H1 (cell line): ENCODE measurements around the gene SLC27A4.

Experiments
- FOSL1 ChIP-seq: IDR thresholded peaks from 2 replicates; pipeline ENCODE4 v1.6.1; 2011; ENCODE audit warnings: mild to moderate bottlenecking, low read depth, low read length, moderate library complexity; ENCODE audit not compliant: insufficient read depth
- JUN ChIP-seq: IDR thresholded peaks from 2 replicates; pipeline ENCODE4 v1.6.1; 2011; ENCODE audit warnings: low read depth, mild to moderate bottlenecking, improper control_type of control experiment, low read length
- SAP30 ChIP-seq: fragments of 300-600 bp; sonication (generic); IDR thresholded peaks from 2 replicates; pipeline ENCODE4 v1.7.1; 2012; ENCODE audit warnings: low read length, moderate library complexity, mild to moderate bottlenecking, inconsistent platforms; ENCODE audit not compliant: insufficient read depth, insufficient replicate concordance
- SP1 ChIP-seq: IDR thresholded peaks from 2 replicates; pipeline ENCODE4 v1.6.1; 2011; ENCODE audit warnings: low read depth, low read length
- USF2 ChIP-seq: IDR thresholded peaks from 2 replicates; pipeline ENCODE4 v1.6.1; 2011; ENCODE audit warnings: low read length, improper control_type of control experiment
- YY1 ChIP-seq: IDR thresholded peaks from 2 replicates; pipeline ENCODE4 v1.6.1; 2011; ENCODE audit warnings: low read depth, mild to moderate bottlenecking, low read length
- TF ChIP-seq, protein P1 (sequence below), 3 experiments: IDR thresholded peaks; 1 replicate in 2 of 3; 2 replicates in 1 of 3; pipeline versions ENCODE4 v1.5.1 to v1.6.1; 2011; ENCODE audit warnings: low read length in 3 of 3, mild to moderate bottlenecking in 3 of 3, inconsistent platforms in 2 of 3, low read depth in 1 of 3, moderate library complexity in 1 of 3; ENCODE audit not compliant: insufficient read depth in 1 of 3; ENCODE audit errors: control extremely low read depth in 1 of 3

DNA sequence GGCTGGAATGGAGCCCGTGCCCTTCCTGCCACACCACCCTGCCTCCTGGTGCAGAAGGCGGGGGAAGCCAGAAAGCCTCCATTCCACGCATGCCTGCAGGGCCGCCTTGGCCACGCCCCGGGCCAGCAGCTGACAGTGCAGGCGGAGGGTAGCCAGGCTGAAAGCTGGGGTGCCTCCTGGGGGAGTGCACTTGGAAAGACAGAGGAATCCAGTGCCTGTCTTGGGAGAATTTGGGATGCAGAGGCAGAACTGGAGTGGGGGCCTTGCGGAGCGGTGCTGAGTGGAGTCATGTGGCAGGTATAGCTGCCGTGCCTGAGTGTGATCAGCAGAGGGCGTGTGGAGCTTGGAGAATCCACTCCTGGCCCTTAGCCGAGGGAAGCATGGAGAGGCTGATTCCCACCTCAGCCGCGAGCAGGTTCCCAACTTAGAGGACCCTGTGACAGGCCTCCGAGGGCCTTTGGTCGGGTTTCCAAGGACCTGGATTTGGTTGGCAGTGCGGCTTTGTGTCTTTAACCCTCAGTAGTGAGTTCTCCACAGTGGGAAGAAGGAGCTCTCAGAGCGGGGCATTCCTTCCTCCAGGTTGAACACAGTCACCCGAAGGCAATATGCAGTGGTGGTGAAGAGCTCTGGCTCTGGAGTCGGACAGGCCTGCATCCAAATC lies 21.8 kb downstream of the SLC27A4 start:
- TF ChIP-seq, protein P1, sequence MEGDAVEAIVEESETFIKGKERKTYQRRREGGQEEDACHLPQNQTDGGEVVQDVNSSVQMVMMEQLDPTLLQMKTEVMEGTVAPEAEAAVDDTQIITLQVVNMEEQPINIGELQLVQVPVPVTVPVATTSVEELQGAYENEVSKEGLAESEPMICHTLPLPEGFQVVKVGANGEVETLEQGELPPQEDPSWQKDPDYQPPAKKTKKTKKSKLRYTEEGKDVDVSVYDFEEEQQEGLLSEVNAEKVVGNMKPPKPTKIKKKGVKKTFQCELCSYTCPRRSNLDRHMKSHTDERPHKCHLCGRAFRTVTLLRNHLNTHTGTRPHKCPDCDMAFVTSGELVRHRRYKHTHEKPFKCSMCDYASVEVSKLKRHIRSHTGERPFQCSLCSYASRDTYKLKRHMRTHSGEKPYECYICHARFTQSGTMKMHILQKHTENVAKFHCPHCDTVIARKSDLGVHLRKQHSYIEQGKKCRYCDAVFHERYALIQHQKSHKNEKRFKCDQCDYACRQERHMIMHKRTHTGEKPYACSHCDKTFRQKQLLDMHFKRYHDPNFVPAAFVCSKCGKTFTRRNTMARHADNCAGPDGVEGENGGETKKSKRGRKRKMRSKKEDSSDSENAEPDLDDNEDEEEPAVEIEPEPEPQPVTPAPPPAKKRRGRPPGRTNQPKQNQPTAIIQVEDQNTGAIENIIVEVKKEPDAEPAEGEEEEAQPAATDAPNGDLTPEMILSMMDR (IDR thresholded peaks at IDR 0.05; ENCODE audit: control extremely low read depth in 1 of 3, insufficient read depth in 1 of 3, low read depth in 1 of 3, low read length in 3 of 3), result peak; percentile 90 to 98 (median 98)
- TF ChIP-seq FOSL1 (no peak), SAP30 (no peak), YY1 (no peak), USF2 (peak; percentile 23; the same call in 1 of the 2 replicates), JUN (no peak), SP1 (no peak)
